Measurements from ENCODE around the gene TMEM185B. TPM values are rescaled to one million over a fixed set of nuclear protein-coding genes. Genes with fewer than 3 reads are reported as not detected.

Gene TMEM185B
- total and polyA plus RNA-seq, 2 donors (not counting 3 experiments of a cell fraction or from before 2014, with no cell fraction given) = 29.9 to 31.8 TPM

- intact Hi-C loops (cut with micrococcal nuclease) (loop anchor here (5.0 kb wide), 2 partner anchors 42 to 67 kb away; no protein-coding TSS in a partner anchor), dilution Hi-C loops (cut with MboI; ENCODE audit: extremely low pct_ligation_motif_present, low sequenced_read_pairs) (no loop called here)
- Histone ChIP-seq H3K36me3 (ENCODE audit: control insufficient read depth in 2 of 2, extremely low read depth in 1 of 2, insufficient read depth in 2 of 2, low read length in 2 of 2) (no peaks in the 10 kb centered on the region), H3K4me1 (ENCODE audit: control insufficient read depth, extremely low read depth, insufficient read depth, low read length) (peaks cover 17% of the 10 kb centered on the region), H3K27ac (ENCODE audit: insufficient read depth, low read depth, low read length) (no peak overlapping the region), H3K9me3 (replicated peaks; ENCODE audit: control insufficient read depth, insufficient read depth, low read length) (no peaks in the 10 kb centered on the region), H2AFZ (ENCODE audit: low read depth, low read length) (no peak overlapping the region), H3K4me3 (replicated peaks in 1 of 3; ENCODE audit: insufficient read depth in 1 of 3, low read depth in 1 of 3, low read length in 3 of 3) (no peak overlapping the region), H3K4me2 (ENCODE audit: insufficient read depth, low read length) (no peak overlapping the region), H3K9ac (replicated peaks; ENCODE audit: extremely low read depth, insufficient read depth, low read length) (no peak overlapping the region), H3K27me3 (ENCODE audit: control insufficient read depth in 2 of 2, insufficient read depth in 2 of 2, low read length in 2 of 2) (peaks cover 0 to 3% of the 10 kb centered on the region in 2 experiments), H4K20me1 (replicated peaks; ENCODE audit: control insufficient read depth, extremely low read depth, insufficient read depth, low read length) (no peaks in the 10 kb centered on the region), H3K9me1 (replicated peaks; ENCODE audit: control insufficient read depth, extremely low read depth, insufficient read depth, low read length) (no peaks in the 10 kb centered on the region), H3K79me2 (ENCODE audit: control insufficient read depth, insufficient read depth, low read length) (peaks cover 11% of the 10 kb centered on the region)
- POLR2A ChIA-PET = no interaction called here
- FAIRE-seq (no peak), DNase-seq (ENCODE audit: low read depth, low spot score) (no peak)
- TF ChIP-seq, protein P1, sequence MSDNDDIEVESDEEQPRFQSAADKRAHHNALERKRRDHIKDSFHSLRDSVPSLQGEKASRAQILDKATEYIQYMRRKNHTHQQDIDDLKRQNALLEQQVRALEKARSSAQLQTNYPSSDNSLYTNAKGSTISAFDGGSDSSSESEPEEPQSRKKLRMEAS (IDR thresholded peaks at IDR 0.05; ENCODE audit: insufficient read depth, insufficient read length) = no peak
- TF ChIP-seq EZH2 (IDR thresholded peaks at IDR 0.05; ENCODE audit: borderline replicate concordance, low read depth, low read length, severe bottlenecking) (no peak), POLR2AphosphoS5 (IDR thresholded peaks at IDR 0.05; ENCODE audit: insufficient read depth, low read depth, low read length) (no peak), CTCF (IDR thresholded peaks at IDR 0.05; ENCODE audit: extremely low read depth in 1 of 2, insufficient read depth in 1 of 2, low read depth in 1 of 2, low read length in 2 of 2) (no peak), FOS (IDR thresholded peaks at IDR 0.05; ENCODE audit: borderline replicate concordance, insufficient read depth, low read length) (no peak), GATA2 (IDR thresholded peaks at IDR 0.05; ENCODE audit: insufficient read depth, insufficient read length, low read depth, low read length) (no peak), JUN (IDR thresholded peaks at IDR 0.05; ENCODE audit: borderline replicate concordance, insufficient read depth, insufficient read length, low read depth) (no peak)
- CTCF ChIA-PET = interaction anchor here (0.6 to 3.1 kb wide), 4 partner anchors 15 to 546 kb away, joined by 3 to 18 read pairs (median 4); partner anchors contain the start of gene TMEM177
- BruUV-seq (replicated peaks) = no TSS peak
Observed at GRCh38 chr2:120224735-120225548, 1.7 kb upstream of the TMEM185B start.
